HepG2 (cell line): Measurements from ENCODE around the gene ARFGEF2. TPM values are rescaled to one million over a fixed set of nuclear protein-coding genes. Genes with fewer than 3 reads are reported as not detected.
A peak's percentile ranks its signal among the peaks of the same experiment; 100 is the strongest.

Experiments
- ATF6 ChIP-seq: sonication (generic); formaldehyde crosslinking; conservative IDR thresholded peaks from 2 replicates; pipeline ENCODE4 v1.4.0; 2020; ENCODE audit warnings: missing genetic modification reagents
- HBP1 ChIP-seq: IDR thresholded peaks from 2 replicates; pipeline ENCODE4 v1.6.1; 2016; ENCODE audit warnings: low read depth, control low read depth
- KAT8 ChIP-seq: IDR thresholded peaks from 2 replicates; pipeline ENCODE4 v1.6.1; 2016; ENCODE audit warnings: missing genetic modification reagents, missing compliant biosample characterization
- KDM2A ChIP-seq: sonication (generic); formaldehyde crosslinking; IDR thresholded peaks from 2 replicates; pipeline ENCODE4 v1.4.0; 2020; ENCODE audit warnings: low read depth, missing genetic modification reagents, borderline replicate concordance
- KMT2A ChIP-seq: sonication (generic); formaldehyde crosslinking; IDR thresholded peaks from 2 replicates; pipeline ENCODE4 v1.4.0; 2020; ENCODE audit warnings: missing genetic modification reagents
- LBX2 ChIP-seq: sonication (generic); formaldehyde crosslinking; IDR thresholded peaks from 2 replicates; pipeline ENCODE4 v1.5.0; 2020; ENCODE audit warnings: missing genetic modification reagents, mild to moderate bottlenecking, borderline replicate concordance
- MXD4 ChIP-seq: IDR thresholded peaks from 2 replicates; pipeline ENCODE4 v1.6.1; 2016; ENCODE audit warnings: mild to moderate bottlenecking, missing biosample characterization, missing genetic modification reagents
- MYPOP ChIP-seq: sonication (generic); formaldehyde crosslinking; IDR thresholded peaks from 2 replicates; pipeline ENCODE4 v1.8.1; 2023; ENCODE audit warnings: mild to moderate bottlenecking, moderate library complexity, missing genetic modification reagents
- RBM22 ChIP-seq: fragments of 200-400 bp; formaldehyde crosslinking; optimal IDR thresholded peaks from 2 replicates; pipeline ENCODE3; 2017; ENCODE audit warnings: mild to moderate bottlenecking, low read length, moderate library complexity
- RFXANK ChIP-seq: IDR thresholded peaks from 2 replicates; pipeline ENCODE4 v1.6.1; 2016
- RXRA ChIP-seq: sonication (generic); formaldehyde crosslinking; IDR thresholded peaks from 2 replicates; pipeline ENCODE4 v1.5.1; 2020; ENCODE audit warnings: missing genetic modification reagents
- SALL1 ChIP-seq: sonication (generic); formaldehyde crosslinking; IDR thresholded peaks from 2 replicates; pipeline ENCODE4 v1.8.0; 2022; ENCODE audit warnings: mild to moderate bottlenecking, missing genetic modification reagents
- STAG1 ChIP-seq: sonication (generic); formaldehyde crosslinking; IDR thresholded peaks from 2 replicates; pipeline ENCODE4 v1.4.0; 2020; ENCODE audit warnings: missing genetic modification reagents
- TBX3 ChIP-seq: fragments of 450-650 bp; IDR thresholded peaks from 2 replicates; pipeline ENCODE4 v1.6.1; 2017; ENCODE audit warnings: antibody characterized with exemption, mild to moderate bottlenecking, inconsistent platforms, borderline replicate concordance
- ZNF317 ChIP-seq: sonication (generic); formaldehyde crosslinking; IDR thresholded peaks from 2 replicates; pipeline ENCODE4 v1.5.0; 2020; ENCODE audit warnings: mild to moderate bottlenecking, missing genetic modification reagents
- ZNF362 ChIP-seq: sonication (generic); formaldehyde crosslinking; IDR thresholded peaks from 2 replicates; pipeline ENCODE4 v1.4.0; 2020; ENCODE audit warnings: missing genetic modification reagents, mild to moderate bottlenecking, borderline replicate concordance
- ZNF576 ChIP-seq: sonication (generic); formaldehyde crosslinking; IDR thresholded peaks from 2 replicates; pipeline ENCODE4 v1.4.0; 2020; ENCODE audit warnings: mild to moderate bottlenecking, missing genetic modification reagents
- ZNF691 ChIP-seq: sonication (generic); formaldehyde crosslinking; IDR thresholded peaks from 2 replicates; pipeline ENCODE4 v1.4.0; 2020; ENCODE audit warnings: missing genetic modification reagents, low read depth, mild to moderate bottlenecking, borderline replicate concordance
- ZSCAN31 ChIP-seq: sonication (generic); formaldehyde crosslinking; IDR thresholded peaks from 2 replicates; pipeline ENCODE4 v1.5.0; 2020; ENCODE audit warnings: low read depth, mild to moderate bottlenecking, missing genetic modification reagents
- polyA plus RNA-seq, 8 experiments: library from polyadenylated mRNA; depleted of rRNA in 3 of 8; stranded (reverse) in 7 of 8; unstranded in 1 of 8; fragments of >200 nt; fragmentation: Illumina TruSeq in 4 of 8; extraction: Trizol in 4 of 8; gene quantifications; 2 replicates each; pipeline versions ENCODE4 v1.2.1 to v1.2.3, GENCODE V29; 2011 to 2016; ENCODE audit warnings: low read depth in 4 of 8, missing spikeins in 1 of 8, mixed read lengths in 1 of 8; ENCODE audit not compliant: insufficient read depth in 1 of 8
- total RNA-seq, 5 experiments: library from RNA; depleted of rRNA; stranded (reverse); fragments of >200 nt; fragmentation: Illumina TruSeq; extraction: Trizol; gene quantifications; 2 replicates each; pipeline ENCODE4 v1.2.3, GENCODE V29; 2016; ENCODE audit warnings: low read depth in 1 of 5

ARFGEF2 gene
- total and polyA plus RNA-seq, 2 of the 13 experiments (the other 11 are each of a cell fraction or from before 2014, with no cell fraction given), result 44.0 to 60.8 TPM

- TF ChIP-seq ZNF691 (CRISPR knock-in tag) (peak; percentile 52; the same call in 1 of the 2 replicates), STAG1 (CRISPR knock-in tag) (0 out of 2 replicates have a peak, but pooled peaks have one; percentile 21), ZNF317 (CRISPR knock-in tag) (peak; percentile 60; the same call in 1 of the 2 replicates), ATF6 (CRISPR knock-in tag) (no peak), ZNF576 (0 out of 2 replicates have a peak, but pooled peaks have one; percentile 17), KAT8 (no peak), MXD4 (CRISPR knock-in tag) (peak; percentile 22; the same call in 1 of the 2 replicates), MYPOP (CRISPR knock-in tag) (no peak; the same call in 1 of the 2 replicates), KMT2A (no peak; the same call in 1 of the 2 replicates), RFXANK (CRISPR knock-in tag) (peak; percentile 34; the same call in 1 of the 2 replicates), RXRA (CRISPR knock-in tag) (peak; percentile 81), SALL1 (CRISPR knock-in tag) (peak; percentile 68; the same call in 1 of the 2 replicates), ZNF362 (CRISPR knock-in tag) (0 out of 2 replicates have a peak, but pooled peaks have one; percentile 57), TBX3 (no peak), LBX2 (CRISPR knock-in tag) (peak; percentile 53; the same call in 1 of the 2 replicates), ZSCAN31 (CRISPR knock-in tag) (peak; percentile 94), KDM2A (CRISPR knock-in tag) (peak; percentile 65), HBP1 (CRISPR knock-in tag) (peak; percentile 15), RBM22 (no peak)
Observed at GRCh38 chr20:48921883-48922820, 641 bp downstream of the ARFGEF2 start (continued).
